Measurements from ENCODE around the gene SCAP.

The SCAP gene

GRCh38 chr3:47398228-47398627 lies 77.5 kb downstream of the SCAP start:
- no peaks in the 10 kb centered on the region for H3K27me3 ChIP-seq (ENCODE audit: insufficient read depth, poor library complexity, severe bottlenecking)
- H3K36me3 ChIP-seq (ENCODE audit: low read depth), result peaks cover 27% of the 10 kb centered on the region
- ATAC-seq (ENCODE audit: low read depth), result no peak
- TF ChIP-seq CTCF (IDR thresholded peaks at IDR 0.05; ENCODE audit: poor library complexity, severe bottlenecking), result no peak
- DNase-seq (ENCODE audit: low spot score), result no peak
- H3K4me1 ChIP-seq (ENCODE audit: insufficient read depth, poor library complexity, severe bottlenecking), result peaks cover 3% of the 10 kb centered on the region
- H3K4me3 ChIP-seq (ENCODE audit: severe bottlenecking), result no peak overlapping the region
- no peak overlapping the region for H3K27ac ChIP-seq (ENCODE audit: poor library complexity, severe bottlenecking)
- H3K9me3 ChIP-seq (ENCODE audit: severe bottlenecking), result no peaks in the 10 kb centered on the region

GRCh38 chr3:47394881-47395280 lies 80.9 kb downstream of the SCAP start:
- no peak for DNase-seq (ENCODE audit: low spot score)
- H3K4me1 ChIP-seq (ENCODE audit: insufficient read depth, poor library complexity, severe bottlenecking), result peaks cover 3% of the 10 kb centered on the region
- H3K4me3 ChIP-seq (ENCODE audit: severe bottlenecking), result no peak overlapping the region
- no peaks in the 10 kb centered on the region for H3K9me3 ChIP-seq (ENCODE audit: severe bottlenecking)
- no peak overlapping the region for H3K27ac ChIP-seq (ENCODE audit: poor library complexity, severe bottlenecking)
- TF ChIP-seq CTCF (IDR thresholded peaks at IDR 0.05; ENCODE audit: poor library complexity, severe bottlenecking), result no peak
- no peak for ATAC-seq (ENCODE audit: low read depth)
- peaks cover 25% of the 10 kb centered on the region for H3K36me3 ChIP-seq (ENCODE audit: low read depth)
- H3K27me3 ChIP-seq (ENCODE audit: insufficient read depth, poor library complexity, severe bottlenecking), result no peaks in the 10 kb centered on the region

- TF ChIP-seq CTCF (IDR thresholded peaks at IDR 0.05; ENCODE audit: poor library complexity, severe bottlenecking), result no peak
- Histone ChIP-seq H3K36me3 (ENCODE audit: low read depth) (peaks cover 19% of the 10 kb centered on the region), H3K27me3 (ENCODE audit: insufficient read depth, poor library complexity, severe bottlenecking) (no peaks in the 10 kb centered on the region), H3K27ac (ENCODE audit: poor library complexity, severe bottlenecking) (no peak overlapping the region), H3K4me1 (ENCODE audit: insufficient read depth, poor library complexity, severe bottlenecking) (peaks cover 3% of the 10 kb centered on the region), H3K4me3 (ENCODE audit: severe bottlenecking) (no peak overlapping the region), H3K9me3 (ENCODE audit: severe bottlenecking) (no peaks in the 10 kb centered on the region)
- DNase-seq (ENCODE audit: low spot score) (no peak), ATAC-seq (ENCODE audit: low read depth) (peak; percentile 38; the same call in 2 of the 3 replicates)
These were observed 81.4 kb downstream of the SCAP start for GRCh38 chr3:47394140-47394870.

- no peak for DNase-seq (ENCODE audit: low spot score)
- Histone ChIP-seq H3K27ac (ENCODE audit: poor library complexity, severe bottlenecking) (no peak overlapping the region), H3K4me3 (ENCODE audit: severe bottlenecking) (no peak overlapping the region), H3K4me1 (ENCODE audit: insufficient read depth, poor library complexity, severe bottlenecking) (peaks cover 3% of the 10 kb centered on the region), H3K9me3 (ENCODE audit: severe bottlenecking) (no peaks in the 10 kb centered on the region), H3K27me3 (ENCODE audit: insufficient read depth, poor library complexity, severe bottlenecking) (no peaks in the 10 kb centered on the region), H3K36me3 (ENCODE audit: low read depth) (peaks cover 27% of the 10 kb centered on the region)
- no peak for ATAC-seq (ENCODE audit: low read depth)
- TF ChIP-seq CTCF (IDR thresholded peaks at IDR 0.05; ENCODE audit: poor library complexity, severe bottlenecking), result no peak
These were observed 82.8 kb downstream of the SCAP start for GRCh38 chr3:47392933-47393332.

- DNase-seq (ENCODE audit: low spot score), result no peak
- ATAC-seq (ENCODE audit: low read depth), result no peak
These were observed 89.9 kb downstream of the SCAP start for GRCh38 chr3:47385796-47386195.

More at GRCh38 chr3:47385796-47386195, 89.9 kb downstream of the SCAP start:
- TF ChIP-seq CTCF (IDR thresholded peaks at IDR 0.05; ENCODE audit: poor library complexity, severe bottlenecking), result no peak
- Histone ChIP-seq H3K4me3 (ENCODE audit: severe bottlenecking) (no peak overlapping the region), H3K27ac (ENCODE audit: poor library complexity, severe bottlenecking) (no peak overlapping the region), H3K4me1 (ENCODE audit: insufficient read depth, poor library complexity, severe bottlenecking) (no peaks in the 10 kb centered on the region), H3K27me3 (ENCODE audit: insufficient read depth, poor library complexity, severe bottlenecking) (no peaks in the 10 kb centered on the region), H3K9me3 (ENCODE audit: severe bottlenecking) (no peaks in the 10 kb centered on the region), H3K36me3 (ENCODE audit: low read depth) (peaks cover 11% of the 10 kb centered on the region)
